ENCODE results near the gene CYP1A2. TPM values are rescaled to one million over a fixed set of nuclear protein-coding genes. Genes with fewer than 3 reads are reported as not detected.

Gene CYP1A2
- total and polyA plus RNA-seq, 2 of the 13 experiments (the other 11 are each of a cell fraction or from before 2014, with no cell fraction given): 0.07 TPM; not detected in 1

GRCh38 chr15:74783808-74784175 is 35.1 kb downstream of the CYP1A2 start (continued):
- TF ChIP-seq, protein P1, sequence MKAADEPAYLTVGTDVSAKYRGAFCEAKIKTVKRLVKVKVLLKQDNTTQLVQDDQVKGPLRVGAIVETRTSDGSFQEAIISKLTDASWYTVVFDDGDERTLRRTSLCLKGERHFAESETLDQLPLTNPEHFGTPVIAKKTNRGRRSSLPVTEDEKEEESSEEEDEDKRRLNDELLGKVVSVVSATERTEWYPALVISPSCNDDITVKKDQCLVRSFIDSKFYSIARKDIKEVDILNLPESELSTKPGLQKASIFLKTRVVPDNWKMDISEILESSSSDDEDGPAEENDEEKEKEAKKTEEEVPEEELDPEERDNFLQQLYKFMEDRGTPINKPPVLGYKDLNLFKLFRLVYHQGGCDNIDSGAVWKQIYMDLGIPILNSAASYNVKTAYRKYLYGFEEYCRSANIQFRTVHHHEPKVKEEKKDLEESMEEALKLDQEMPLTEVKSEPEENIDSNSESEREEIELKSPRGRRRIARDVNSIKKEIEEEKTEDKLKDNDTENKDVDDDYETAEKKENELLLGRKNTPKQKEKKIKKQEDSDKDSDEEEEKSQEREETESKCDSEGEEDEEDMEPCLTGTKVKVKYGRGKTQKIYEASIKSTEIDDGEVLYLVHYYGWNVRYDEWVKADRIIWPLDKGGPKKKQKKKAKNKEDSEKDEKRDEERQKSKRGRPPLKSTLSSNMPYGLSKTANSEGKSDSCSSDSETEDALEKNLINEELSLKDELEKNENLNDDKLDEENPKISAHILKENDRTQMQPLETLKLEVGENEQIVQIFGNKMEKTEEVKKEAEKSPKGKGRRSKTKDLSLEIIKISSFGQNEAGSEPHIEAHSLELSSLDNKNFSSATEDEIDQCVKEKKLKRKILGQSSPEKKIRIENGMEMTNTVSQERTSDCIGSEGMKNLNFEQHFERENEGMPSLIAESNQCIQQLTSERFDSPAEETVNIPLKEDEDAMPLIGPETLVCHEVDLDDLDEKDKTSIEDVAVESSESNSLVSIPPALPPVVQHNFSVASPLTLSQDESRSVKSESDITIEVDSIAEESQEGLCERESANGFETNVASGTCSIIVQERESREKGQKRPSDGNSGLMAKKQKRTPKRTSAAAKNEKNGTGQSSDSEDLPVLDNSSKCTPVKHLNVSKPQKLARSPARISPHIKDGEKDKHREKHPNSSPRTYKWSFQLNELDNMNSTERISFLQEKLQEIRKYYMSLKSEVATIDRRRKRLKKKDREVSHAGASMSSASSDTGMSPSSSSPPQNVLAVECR (CRISPR knock-in tag; IDR thresholded peaks at IDR 0.05; ENCODE audit: borderline replicate concordance): no peak
- TF ChIP-seq UBTF (CRISPR knock-in tag; IDR thresholded peaks at IDR 0.05) (no peak), ZSCAN31 (CRISPR knock-in tag; IDR thresholded peaks at IDR 0.05; ENCODE audit: low read depth) (no peak), ZNF552 (CRISPR knock-in tag; IDR thresholded peaks at IDR 0.05; ENCODE audit: borderline replicate concordance) (no peak), ZNF546 (CRISPR knock-in tag; conservative IDR thresholded peaks at IDR 0.05) (0 out of 2 replicates have a peak, but pooled peaks have one; percentile 9), ZNF782 (CRISPR knock-in tag; IDR thresholded peaks at IDR 0.05; ENCODE audit: borderline replicate concordance) (0 out of 2 replicates have a peak, but pooled peaks have one; percentile 55), ZNF138 (CRISPR knock-in tag; IDR thresholded peaks at IDR 0.05; ENCODE audit: low read depth) (no peak), ZNF737 (CRISPR knock-in tag; IDR thresholded peaks at IDR 0.05; ENCODE audit: borderline replicate concordance) (no peak), NFIB (CRISPR knock-in tag; IDR thresholded peaks at IDR 0.05; ENCODE audit: borderline replicate concordance) (no peak), ZNF841 (CRISPR knock-in tag; IDR thresholded peaks at IDR 0.05; ENCODE audit: borderline replicate concordance) (no peak), ZNF337 (CRISPR knock-in tag; IDR thresholded peaks at IDR 0.05; ENCODE audit: borderline replicate concordance, low read depth) (no peak), STAG1 (CRISPR knock-in tag; IDR thresholded peaks at IDR 0.05) (0 out of 2 replicates have a peak, but pooled peaks have one; percentile 1)
